Right hindlimb (tissue), 1 donor: ENCODE data around the gene PCSK6.
A peak's percentile ranks its signal among the peaks of the same experiment; 100 is the strongest.

Experiments
- DNase-seq: peaks from one replicate; pipeline ENCODE4 v3.0.0-alpha.2; 2018

PCSK6 gene

GRCh38 chr15:101445562-101446517 is 43.7 kb downstream of the PCSK6 start:
- DNase-seq: peak; percentile 47

DNA sequence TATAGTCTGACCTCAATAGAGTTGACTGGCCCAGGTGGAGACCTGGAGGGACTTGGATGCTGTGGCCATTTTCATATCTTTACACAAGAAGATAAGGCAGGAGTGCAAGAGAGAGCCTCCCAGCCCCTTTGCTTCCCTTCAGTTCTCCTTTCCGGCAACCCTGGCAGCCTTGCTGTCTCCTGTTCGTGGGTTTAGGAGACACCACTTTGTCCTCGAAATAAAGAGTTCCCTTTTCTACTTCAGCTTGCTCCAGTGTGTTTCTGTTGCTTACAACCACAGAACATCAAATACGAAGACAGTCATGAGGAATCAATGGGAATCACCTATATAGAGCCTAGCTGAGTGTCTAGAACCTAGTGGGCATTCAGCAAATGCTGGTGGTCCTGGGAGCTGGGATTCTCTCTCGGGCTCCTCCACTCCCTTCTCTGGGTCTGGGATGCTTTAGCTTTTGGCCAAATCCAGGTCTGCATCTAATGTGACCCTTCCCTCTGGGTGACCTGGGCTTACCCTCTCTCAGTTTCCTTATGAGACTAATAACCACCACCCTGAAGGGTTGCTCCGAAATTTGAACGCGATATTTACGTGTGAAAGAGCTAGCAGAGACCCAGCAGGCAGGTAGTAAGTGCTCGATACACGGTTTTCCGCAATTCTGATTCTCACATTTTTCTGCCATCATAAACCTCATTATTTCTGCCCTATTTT is 44.5 kb downstream of the PCSK6 start:
- DNase-seq: no peak

- no peak for DNase-seq
These were observed 45.5 kb downstream of the PCSK6 start for GRCh38 chr15:101444015-101444414.

DNA sequence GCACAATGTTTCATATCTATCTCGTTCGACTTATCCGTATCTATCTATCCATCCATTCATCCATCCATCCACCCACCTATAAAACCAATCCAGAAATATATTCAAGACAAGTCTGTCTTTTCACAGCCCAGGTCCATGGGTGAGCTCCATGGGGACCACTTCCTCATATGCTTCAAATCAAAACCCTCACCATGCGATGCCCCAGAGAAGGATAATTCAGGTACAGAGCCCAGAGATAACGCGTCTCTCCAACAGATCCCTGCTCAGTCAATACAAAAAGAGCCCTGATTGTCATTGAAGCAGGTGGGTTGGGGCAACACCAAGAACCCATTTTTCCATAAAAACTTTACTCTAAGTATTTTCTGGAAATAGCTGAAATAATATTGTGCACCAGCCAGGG is 47.2 kb downstream of the PCSK6 start:
- no peak for DNase-seq

GRCh38 chr15:101441696-101442095 is 47.8 kb downstream of the PCSK6 start:
- DNase-seq: no peak

- no peak for DNase-seq
These were observed 48.5 kb downstream of the PCSK6 start for GRCh38 chr15:101440846-101441590.

- no peak for DNase-seq
These were observed 49.6 kb downstream of the PCSK6 start for GRCh38 chr15:101439920-101440319.

DNA sequence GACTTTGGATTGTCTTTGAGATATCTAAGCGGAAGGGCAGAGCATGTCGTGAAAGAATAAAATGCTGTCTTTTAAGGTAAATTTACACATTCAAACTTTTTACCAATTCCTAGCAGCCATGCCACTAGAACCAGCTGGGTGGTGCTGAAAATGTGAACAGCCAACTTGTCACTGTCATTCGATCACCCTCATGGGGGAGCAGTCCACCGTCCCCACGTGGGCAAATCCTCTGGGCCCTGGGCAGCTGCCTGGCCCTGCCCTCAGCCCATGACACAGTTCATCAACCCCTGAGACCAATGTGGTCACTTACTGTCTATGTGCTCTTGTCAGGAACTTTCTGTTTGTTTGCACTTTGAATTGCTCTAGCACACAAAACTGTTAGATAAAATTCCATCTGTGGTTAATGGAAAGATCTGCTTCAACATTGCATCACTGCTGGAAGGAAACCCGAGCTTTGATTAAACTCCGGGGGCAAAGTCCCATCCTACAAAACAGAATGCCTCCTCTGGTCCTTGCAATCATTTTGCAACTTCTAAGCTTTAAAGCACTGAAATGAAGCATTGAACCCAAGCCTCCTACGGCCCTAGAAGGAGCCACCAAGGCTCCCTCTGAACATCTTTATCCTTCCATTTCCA is 50.1 kb downstream of the PCSK6 start:
- DNase-seq: no peak

DNA sequence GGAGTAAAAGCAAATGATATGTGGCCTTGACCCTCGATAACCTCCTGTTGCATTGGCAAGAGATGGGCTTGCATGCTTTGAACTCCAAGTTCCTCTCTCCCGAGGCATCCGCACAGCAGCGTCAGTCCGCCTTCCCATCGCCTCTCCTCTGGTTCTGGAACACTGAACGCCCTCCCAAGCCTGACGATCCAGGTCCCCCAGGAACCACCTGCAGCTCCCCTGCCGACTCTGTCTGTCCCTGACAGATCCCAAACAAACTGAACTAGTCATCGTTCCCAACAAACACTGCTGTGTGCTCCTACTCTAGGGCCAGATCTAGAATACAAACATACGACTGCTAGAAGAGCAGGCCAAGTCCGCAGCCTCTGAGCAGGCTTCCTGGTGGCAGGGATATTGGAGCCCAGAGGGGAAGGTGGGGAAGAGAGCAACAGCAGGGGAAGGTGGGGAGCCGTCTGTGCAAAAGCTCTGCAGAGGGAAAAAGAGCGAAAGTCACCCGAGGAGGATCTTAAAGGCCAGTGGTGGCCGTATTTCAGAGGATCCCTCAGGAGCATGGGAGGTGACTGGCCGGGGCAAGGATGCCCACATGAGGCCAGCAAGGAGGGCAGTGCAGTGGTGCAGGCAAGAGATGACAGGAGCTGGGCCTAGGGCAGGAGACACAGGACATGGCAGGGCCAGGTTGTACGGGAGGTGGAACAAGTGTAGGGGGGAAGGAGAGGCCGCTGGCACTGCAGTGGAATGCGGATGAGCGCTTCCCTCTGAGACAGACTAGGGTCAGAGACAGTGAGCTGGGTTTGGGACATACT is 50.8 kb downstream of the PCSK6 start:
- DNase-seq: no peak

- DNase-seq: no peak
These were observed 51.7 kb downstream of the PCSK6 start for GRCh38 chr15:101437618-101438481.

DNA sequence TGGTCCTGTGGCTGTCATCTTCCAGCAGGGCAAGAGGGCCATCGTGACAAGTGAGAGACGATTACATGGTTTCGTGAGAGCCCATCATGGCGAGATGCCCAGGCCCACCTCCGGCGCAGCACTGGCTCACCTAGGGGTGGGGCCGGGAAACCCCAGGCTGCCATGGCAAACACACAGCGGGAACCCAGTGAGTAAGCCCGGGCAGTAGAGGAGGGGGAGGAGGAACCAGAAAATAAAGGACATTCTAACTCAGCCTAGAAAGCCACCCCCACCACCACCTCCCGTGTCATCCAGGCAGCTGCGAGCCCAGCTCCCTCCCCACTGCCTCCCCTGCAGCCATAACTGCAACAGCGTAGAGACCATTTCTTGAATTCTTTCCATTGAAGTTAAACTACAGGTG is 52.3 kb downstream of the PCSK6 start:
- no peak for DNase-seq

DNA sequence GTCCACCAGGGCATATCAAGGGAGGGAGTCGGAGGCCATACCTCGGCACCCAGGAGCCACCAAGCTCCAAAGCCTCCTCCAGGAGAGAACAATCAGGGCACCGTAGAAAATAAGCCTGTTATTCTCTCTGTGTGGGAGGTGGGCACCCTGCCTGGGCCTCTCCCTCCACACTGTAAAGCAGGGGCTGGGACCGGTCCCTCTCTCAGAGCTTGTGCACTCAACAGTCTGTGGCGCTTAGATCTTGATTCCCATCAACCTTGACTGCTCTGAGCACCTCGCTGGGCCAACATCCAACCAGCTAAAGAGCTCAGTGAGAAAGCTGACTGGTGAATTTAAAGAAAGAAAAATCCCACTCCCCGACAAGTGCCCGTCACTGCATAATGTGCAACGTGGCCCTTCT is 53.0 kb downstream of the PCSK6 start:
- peak; percentile 13 for DNase-seq

- no peak for DNase-seq
These were observed 53.7 kb downstream of the PCSK6 start for GRCh38 chr15:101435761-101436160.

DNA sequence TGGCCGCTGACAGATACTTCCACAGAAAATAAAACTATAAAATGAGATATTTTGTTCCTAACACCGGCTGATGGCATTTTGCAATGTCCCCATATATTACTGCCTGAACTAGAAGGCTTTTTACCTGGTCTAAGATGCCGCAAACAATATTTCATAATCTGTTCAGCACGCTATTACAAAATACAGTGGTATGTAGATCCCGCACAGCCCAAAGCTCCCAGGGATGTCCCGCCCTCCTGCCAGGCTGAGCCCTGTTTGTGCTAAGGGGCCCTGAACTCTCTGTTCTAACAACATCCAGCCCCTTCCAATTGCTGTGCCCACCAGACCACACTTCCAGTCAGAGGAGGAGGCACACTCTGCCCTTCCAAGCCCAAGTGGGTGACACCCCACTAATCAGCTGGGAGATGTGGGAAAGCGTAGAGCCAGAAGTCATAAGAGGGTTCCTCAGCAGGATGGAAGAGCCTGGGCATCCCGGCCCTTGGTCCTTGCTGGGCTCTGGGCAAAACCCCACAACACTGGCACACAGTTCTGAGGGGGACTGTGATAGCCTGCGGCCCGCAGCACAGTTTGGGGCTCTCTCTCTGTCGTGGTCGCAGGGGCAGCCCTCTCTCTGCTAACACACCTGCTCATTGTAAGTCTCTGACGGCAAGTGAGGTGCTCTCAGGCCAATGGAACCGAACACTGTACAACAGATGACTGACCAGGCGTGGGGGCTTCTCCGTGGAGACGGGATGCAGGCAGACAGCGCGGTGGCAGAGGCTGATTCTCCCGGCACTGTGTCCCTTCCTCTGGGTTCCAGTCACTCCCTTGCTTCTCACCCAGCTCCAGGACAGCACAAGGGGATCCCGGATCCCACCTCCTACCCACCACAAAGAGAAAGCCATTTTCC is 55.2 kb downstream of the PCSK6 start:
- no peak for DNase-seq

- no peak for DNase-seq
These were observed 56.1 kb downstream of the PCSK6 start for GRCh38 chr15:101433396-101433795.

GRCh38 chr15:101432982-101433381 is 56.5 kb downstream of the PCSK6 start:
- no peak for DNase-seq

DNA sequence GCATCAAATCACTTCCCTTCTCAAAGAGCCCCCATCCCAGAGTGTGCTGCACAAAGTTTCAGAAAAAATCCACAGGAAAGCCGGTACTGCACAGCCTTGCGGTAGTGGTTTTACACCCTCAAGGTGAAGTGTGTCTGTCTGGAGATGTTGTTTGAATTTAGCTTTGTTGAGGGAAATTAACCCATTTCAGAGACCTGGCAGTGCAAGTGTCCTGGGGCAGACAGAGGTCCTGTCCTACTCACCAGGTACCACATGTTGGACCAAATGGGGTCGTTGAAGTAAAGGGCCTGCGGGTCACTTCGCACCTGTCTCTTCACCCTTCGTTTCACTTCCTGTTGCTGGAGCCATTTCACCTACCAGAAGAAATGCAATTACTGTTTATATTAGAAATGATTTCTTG is 57.8 kb downstream of the PCSK6 start:
- DNase-seq: no peak

DNA sequence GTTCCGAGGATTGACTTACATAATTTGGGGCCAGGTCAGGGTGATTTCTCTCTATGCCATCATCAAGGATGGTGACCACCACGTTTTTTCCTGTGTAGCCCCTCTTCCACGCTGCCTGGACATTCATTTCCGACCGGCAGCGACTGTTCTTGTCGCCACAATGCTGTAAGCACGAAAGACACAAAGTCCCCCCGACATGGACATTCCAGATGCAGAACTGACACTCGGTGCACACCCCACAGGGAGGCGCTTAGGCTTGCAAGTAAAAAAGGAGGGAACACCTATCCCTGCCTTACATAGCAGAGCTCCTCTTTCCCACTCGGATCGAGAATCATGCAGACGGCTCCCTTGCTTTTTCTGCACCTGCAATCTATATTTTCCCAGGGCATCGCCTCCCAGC is 58.2 kb downstream of the PCSK6 start:
- DNase-seq: no peak

DNA sequence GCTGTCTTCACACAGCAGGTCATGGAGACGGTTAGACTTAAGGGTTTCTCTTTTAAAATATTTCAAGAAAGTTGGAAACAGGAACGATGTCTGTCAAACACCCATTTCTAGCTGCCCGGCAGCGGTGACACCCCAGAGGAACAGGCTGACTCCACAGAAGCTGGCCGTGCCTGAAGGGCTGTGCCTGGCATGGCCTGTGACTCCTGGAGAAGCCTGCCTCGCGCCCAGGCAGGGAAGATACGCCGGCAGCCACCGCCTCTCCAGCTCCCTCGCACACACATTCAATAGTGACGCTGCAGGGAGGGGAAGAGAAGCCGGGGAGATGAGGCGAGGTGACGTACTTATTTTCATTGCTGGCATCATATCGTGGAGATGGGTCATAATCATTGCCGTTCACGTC is 59.9 kb downstream of the PCSK6 start:
- DNase-seq: no peak

DNA sequence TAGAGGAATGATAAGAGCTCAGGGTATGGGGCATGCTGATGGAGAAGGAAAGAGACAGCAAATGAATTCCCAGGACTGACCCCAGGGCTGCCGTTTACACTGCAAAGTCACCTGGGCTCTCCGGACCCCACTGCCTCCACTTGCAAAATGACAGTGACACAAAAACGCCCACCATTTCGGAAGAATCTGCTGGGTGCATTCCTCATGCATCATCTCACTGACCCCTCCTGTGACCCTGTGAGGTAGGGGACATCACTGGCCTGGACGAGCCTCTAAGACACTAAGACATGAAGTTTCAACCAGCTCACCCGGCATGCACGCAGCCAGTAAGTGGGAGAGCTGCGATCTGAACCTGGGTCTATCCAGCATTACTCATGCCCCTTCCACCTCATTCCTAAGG is 60.3 kb downstream of the PCSK6 start:
- no peak for DNase-seq
